GM10266 (cell line): ENCODE data around the gene DNAJC25.

Experiments used
- DNase-seq: peaks from one replicate; pipeline ENCODE4 v3.0.0; 2012; ENCODE audit errors: extremely low spot score
- TF ChIP-seq, protein P1 (sequence below): IDR thresholded peaks from 2 replicates; pipeline ENCODE4 v1.5.1; 2012; ENCODE audit warnings: mild to moderate bottlenecking, low read depth; ENCODE audit not compliant: control insufficient read depth, insufficient read depth; ENCODE audit errors: missing control alignments

Gene DNAJC25

DNA sequence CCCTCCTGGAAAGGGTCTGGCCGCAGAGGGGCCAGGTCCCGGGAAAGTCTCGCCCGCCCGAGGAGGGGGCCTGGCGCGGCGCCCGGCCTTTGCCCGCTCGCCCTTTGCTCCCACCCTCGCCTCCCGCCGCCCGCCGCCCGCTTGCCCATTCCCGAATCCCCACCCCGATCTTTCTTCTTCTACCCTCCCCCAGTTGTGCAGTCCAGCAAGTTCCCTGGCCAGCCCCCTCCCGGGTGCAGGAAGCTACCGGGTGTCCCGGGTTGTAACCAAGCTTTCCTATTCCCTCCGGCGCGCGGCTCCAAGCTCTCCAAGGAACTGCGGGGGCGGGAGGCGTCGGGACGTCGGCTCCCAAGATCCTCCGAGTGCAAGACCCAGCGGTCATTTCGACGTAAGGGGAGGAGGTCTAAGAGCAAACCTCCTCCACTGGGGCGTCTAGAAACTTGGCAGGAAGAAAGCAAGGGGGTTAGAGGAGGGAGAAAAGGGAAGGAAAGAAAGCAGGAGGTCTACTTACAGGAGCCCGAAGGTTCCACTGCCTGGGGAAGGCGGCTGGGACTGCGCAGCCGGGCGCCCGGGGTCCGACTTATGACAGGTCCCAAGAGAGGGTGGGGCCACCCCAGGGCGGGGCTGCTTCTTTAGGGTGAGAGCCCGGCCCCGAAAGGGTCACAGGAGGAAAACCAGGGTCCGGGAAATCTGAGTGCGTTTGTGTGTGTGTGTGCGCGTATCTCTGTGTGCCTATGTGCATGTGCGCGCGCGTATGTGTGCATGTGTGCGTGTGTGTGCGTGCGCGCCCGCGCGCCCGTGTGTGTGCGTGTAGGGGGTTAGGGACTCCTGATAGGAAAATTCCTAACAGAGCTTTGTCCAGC lies 31.8 kb upstream of the DNAJC25 start, which contains the start of gene PTGR1:
Gene PTGR1, minus strand, starts transcription at position 556 of the 863 bp plus-strand sequence. CDS start 2,225 bp downstream, outside the sequence.
- DNase-seq, result peak; percentile 62

DNA sequence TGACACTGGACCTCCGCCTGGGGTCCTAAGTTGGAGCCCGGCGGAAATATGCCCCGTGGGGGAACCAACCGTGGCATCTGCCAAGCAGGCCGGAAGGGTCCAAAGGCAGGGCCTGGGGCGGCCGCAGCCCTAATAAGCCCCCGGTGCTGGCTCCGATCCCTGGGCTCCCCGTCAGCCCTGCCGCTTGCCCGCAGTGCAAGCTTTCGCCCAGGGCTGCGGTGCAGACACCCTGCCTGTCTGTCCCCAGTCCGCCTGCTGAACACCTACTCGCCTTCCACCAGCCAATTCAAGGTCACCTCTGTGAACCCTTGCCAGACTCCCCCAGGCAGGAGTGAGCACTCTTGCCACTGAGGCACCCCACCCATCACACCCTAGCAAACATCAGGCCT lies 31.2 kb upstream of the DNAJC25 start:
- no peak for DNase-seq

More for the DNA sequence above, 31.8 kb upstream of the DNAJC25 start, which contains the start of gene PTGR1:
- TF ChIP-seq, protein P1, sequence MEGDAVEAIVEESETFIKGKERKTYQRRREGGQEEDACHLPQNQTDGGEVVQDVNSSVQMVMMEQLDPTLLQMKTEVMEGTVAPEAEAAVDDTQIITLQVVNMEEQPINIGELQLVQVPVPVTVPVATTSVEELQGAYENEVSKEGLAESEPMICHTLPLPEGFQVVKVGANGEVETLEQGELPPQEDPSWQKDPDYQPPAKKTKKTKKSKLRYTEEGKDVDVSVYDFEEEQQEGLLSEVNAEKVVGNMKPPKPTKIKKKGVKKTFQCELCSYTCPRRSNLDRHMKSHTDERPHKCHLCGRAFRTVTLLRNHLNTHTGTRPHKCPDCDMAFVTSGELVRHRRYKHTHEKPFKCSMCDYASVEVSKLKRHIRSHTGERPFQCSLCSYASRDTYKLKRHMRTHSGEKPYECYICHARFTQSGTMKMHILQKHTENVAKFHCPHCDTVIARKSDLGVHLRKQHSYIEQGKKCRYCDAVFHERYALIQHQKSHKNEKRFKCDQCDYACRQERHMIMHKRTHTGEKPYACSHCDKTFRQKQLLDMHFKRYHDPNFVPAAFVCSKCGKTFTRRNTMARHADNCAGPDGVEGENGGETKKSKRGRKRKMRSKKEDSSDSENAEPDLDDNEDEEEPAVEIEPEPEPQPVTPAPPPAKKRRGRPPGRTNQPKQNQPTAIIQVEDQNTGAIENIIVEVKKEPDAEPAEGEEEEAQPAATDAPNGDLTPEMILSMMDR, result no peak

GRCh38 chr9:111601237-111602018 lies 29.7 kb upstream of the DNAJC25 start:
- no peak for DNase-seq
- TF ChIP-seq, protein P1, result no peak

More for the DNA sequence above, 31.2 kb upstream of the DNAJC25 start:
- TF ChIP-seq, protein P1, result no peak

DNA sequence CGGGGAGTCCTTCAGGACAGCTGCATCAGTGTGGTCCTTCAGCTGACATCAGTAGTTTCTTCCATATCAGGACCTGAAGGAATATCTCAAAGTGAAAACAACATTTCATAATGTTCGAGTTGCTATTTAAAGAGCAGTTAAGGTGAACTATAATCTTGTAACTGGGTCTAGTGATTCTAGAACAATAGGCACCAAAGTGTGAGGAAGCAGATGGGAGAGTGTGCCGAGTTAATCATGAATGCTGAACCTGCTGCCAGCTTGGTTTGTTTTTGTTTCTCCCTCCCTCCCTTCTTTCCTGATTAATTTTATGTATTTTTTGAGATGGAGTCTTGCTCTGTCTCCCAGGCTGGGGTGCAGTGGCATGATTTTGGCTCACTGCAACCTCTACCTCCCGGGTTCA lies 28.1 kb upstream of the DNAJC25 start:
- no peak for DNase-seq
- TF ChIP-seq, protein P1, result no peak

DNA sequence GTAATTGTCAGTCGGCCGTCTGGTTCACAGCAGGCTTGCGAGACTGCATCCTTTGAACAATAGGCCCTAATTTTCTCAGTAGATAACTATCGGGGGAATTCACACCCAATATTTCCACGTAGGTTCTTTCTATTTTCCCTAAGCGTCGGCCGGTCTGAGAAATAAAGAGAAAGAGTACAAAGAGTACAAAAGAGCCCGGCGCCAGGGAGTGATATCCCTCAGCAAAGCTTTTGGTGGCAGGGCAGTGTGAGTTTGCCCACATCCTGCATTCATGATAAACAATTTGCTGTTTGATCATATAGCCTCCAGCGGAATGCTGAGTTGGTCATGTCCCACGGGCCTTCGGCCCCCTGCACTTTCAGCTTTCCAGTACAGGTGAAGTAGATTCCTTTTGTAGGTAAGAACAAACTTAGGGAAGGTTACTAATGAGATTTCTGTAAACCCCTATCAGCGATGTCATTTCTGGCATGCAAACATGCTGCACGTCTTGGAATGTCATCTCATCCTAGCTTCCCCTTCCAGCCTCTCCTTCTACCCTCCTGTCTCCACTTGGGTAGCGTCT lies 27.0 kb upstream of the DNAJC25 start:
- TF ChIP-seq, protein P1, result no peak
- no peak for DNase-seq

DNA sequence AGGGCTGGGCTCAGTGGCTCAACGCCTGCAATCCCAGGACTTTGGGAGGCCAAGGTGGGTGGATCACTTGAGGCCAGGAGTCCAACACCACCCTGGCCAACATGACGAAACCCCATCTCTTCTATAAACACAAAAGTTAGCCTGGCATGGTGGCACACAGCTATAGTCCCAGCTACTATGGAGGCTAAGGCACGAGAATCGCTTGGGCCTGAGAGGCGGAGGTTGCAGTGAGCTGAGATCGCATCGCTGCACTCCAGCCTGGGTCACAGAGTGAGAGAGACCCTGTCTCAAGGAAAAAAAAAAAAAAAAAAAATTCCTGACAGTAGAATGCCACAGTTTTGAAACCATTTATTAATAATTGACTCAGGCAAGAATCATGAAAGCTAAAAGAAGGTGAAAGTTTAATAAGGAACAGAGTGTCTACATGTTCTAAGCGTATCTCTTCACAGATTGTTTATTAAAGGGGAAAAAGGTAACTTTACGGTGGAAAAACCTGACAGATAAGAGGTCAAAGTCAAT lies 26.0 kb upstream of the DNAJC25 start:
- TF ChIP-seq, protein P1, result no peak
- DNase-seq, result no peak
